Measurements from ENCODE around the gene ERF.

Gene ERF

GRCh38 chr19:42292963-42293362, 38.0 kb upstream of the ERF start:
- Histone ChIP-seq H3K27ac (no peak overlapping the region), H3K9me3 (no peaks in the 10 kb centered on the region), H3K36me3 (peaks cover 79% of the 10 kb centered on the region), H3K27me3 (no peaks in the 10 kb centered on the region), H3K4me1 (ENCODE audit: control insufficient read depth in 1 of 2, insufficient read depth in 1 of 2, low read depth in 1 of 2, low read length in 1 of 2) (peaks cover 0 to 3% of the 10 kb centered on the region in 2 experiments), H3K4me3 (ENCODE audit: low read depth in 1 of 2, low read length in 1 of 2) (no peak overlapping the region)
- TF ChIP-seq CTCF (IDR thresholded peaks at IDR 0.05): no peak

GRCh38 chr19:42292042-42292960, 37.4 kb upstream of the ERF start:
- no peaks in the 10 kb centered on the region for H3K27me3 ChIP-seq

GRCh38 chr19:42291435-42291810, 36.5 kb upstream of the ERF start:
- peaks cover 93% of the 10 kb centered on the region for H3K36me3 ChIP-seq

More at GRCh38 chr19:42292042-42292960, 37.4 kb upstream of the ERF start:
- Histone ChIP-seq H3K9me3 (no peaks in the 10 kb centered on the region), H3K4me3 (ENCODE audit: low read depth in 1 of 2, low read length in 1 of 2) (no peak overlapping the region), H3K36me3 (peaks cover 86% of the 10 kb centered on the region), H3K27ac (no peak overlapping the region), H3K4me1 (ENCODE audit: control insufficient read depth in 1 of 2, insufficient read depth in 1 of 2, low read depth in 1 of 2, low read length in 1 of 2) (peaks cover 0 to 3% of the 10 kb centered on the region in 2 experiments)
- TF ChIP-seq CTCF (IDR thresholded peaks at IDR 0.05): no peak

GRCh38 chr19:42290523-42291434, 35.9 kb upstream of the ERF start:
- no peak overlapping the region for H3K27ac ChIP-seq
- H3K27me3 ChIP-seq: no peaks in the 10 kb centered on the region
- TF ChIP-seq CTCF (IDR thresholded peaks at IDR 0.05): peak; percentile 39
- no peaks in the 10 kb centered on the region for H3K9me3 ChIP-seq
- peaks cover 92% of the 10 kb centered on the region for H3K36me3 ChIP-seq
- H3K4me3 ChIP-seq (ENCODE audit: low read depth in 1 of 2, low read length in 1 of 2): no peak overlapping the region
- peaks cover 8 to 9% of the 10 kb centered on the region in 2 experiments for H3K4me1 ChIP-seq (ENCODE audit: control insufficient read depth in 1 of 2, insufficient read depth in 1 of 2, low read depth in 1 of 2, low read length in 1 of 2)

More at GRCh38 chr19:42291435-42291810, 36.5 kb upstream of the ERF start:
- Histone ChIP-seq H3K27ac (no peak overlapping the region), H3K9me3 (no peaks in the 10 kb centered on the region), H3K4me3 (ENCODE audit: low read depth in 1 of 2, low read length in 1 of 2) (no peak overlapping the region), H3K4me1 (ENCODE audit: control insufficient read depth in 1 of 2, insufficient read depth in 1 of 2, low read depth in 1 of 2, low read length in 1 of 2) (peaks cover 2 to 3% of the 10 kb centered on the region in 2 experiments), H3K27me3 (no peaks in the 10 kb centered on the region)
- TF ChIP-seq CTCF (IDR thresholded peaks at IDR 0.05): no peak

GRCh38 chr19:42290136-42290522, 35.2 kb upstream of the ERF start:
- peaks cover 86% of the 10 kb centered on the region for H3K36me3 ChIP-seq
- H3K4me3 ChIP-seq (ENCODE audit: low read depth in 1 of 2, low read length in 1 of 2): no peak overlapping the region

More at GRCh38 chr19:42290136-42290522, 35.2 kb upstream of the ERF start:
- H3K9me3 ChIP-seq: no peaks in the 10 kb centered on the region
- no peak overlapping the region for H3K27ac ChIP-seq
- peaks cover 15 to 16% of the 10 kb centered on the region in 2 experiments for H3K4me1 ChIP-seq (ENCODE audit: control insufficient read depth in 1 of 2, insufficient read depth in 1 of 2, low read depth in 1 of 2, low read length in 1 of 2)
- no peaks in the 10 kb centered on the region for H3K27me3 ChIP-seq
- TF ChIP-seq CTCF (IDR thresholded peaks at IDR 0.05): no peak

Measured in neutrophil (primary cell).